K562 (cell line): ENCODE measurements around the gene KRT80. TPM values are rescaled to one million over a fixed set of nuclear protein-coding genes. Genes with fewer than 3 reads are reported as not detected.

Experiments used
- ATAC-seq: fragments of 200-7000 bp; cut with Tn5 transposase; 3 replicates; pipeline ENCODE4 v1.9.1; 2020; ENCODE audit warnings: moderate library complexity
- BruUV-seq: library from RNA; stranded (reverse); fragments of 400-500 nt; replicated peaks from 2 replicates; lab custom pipeline; 2021; lab: Mats Ljungman, UMichigan
- CTCF ChIA-PET: fragments of 300-600 bp; formaldehyde crosslinking; extraction: SDS; loops from one replicate; lab custom pipeline; 2021; ENCODE audit warnings: low intra/inter-chr PET ratio; lab: Yijun Ruan, JAX
- POLR2A ChIA-PET: fragments of 300-600, 350-650 bp; sonication (Branson Sonifier 250); formaldehyde crosslinking; extraction: SDS; loops from one replicate; lab custom pipeline; 2021; ENCODE audit warnings: antibody characterized with exemption, inconsistent platforms; lab: Yijun Ruan, JAX
- DNase-seq, 4 experiments: peaks; one replicate each; pipeline versions ENCODE4 v3.0.0 to v3.0.0-alpha.2; 2011 to 2018; ENCODE audit warnings: low spot score in 3 of 4, mixed read lengths in 3 of 4; ENCODE audit errors: extremely low read depth in 1 of 4
- FAIRE-seq: peaks from 2 replicates; lab custom pipeline; 2011; peaks lifted over from hg19 to GRCh38; lab: Jason Lieb, UNC
- H2AFZ ChIP-seq: 2 replicates; pipeline ENCODE4 v1.6.0; 2011; ENCODE audit warnings: low read depth, low read length, control low read depth, inconsistent platforms
- H3K27ac ChIP-seq: fragments of 200-600 bp; 3 replicates; pipeline ENCODE4 v1.8.0; 2011; ENCODE audit warnings: low read depth, mild to moderate bottlenecking, control low read depth, inconsistent platforms, low read length, moderate library complexity, mixed read lengths; ENCODE audit errors: extremely low read depth
- H3K27me3 ChIP-seq, 2 experiments: fragments of 300-600 bp in 1 of 2; 2 replicates in 1 of 2; 3 replicates in 1 of 2; pipeline versions ENCODE4 v1.6.0 to v1.8.0; 2011; ENCODE audit warnings: inconsistent platforms in 2 of 2, low read length in 2 of 2, mild to moderate bottlenecking in 1 of 2, mixed read lengths in 1 of 2, moderate library complexity in 1 of 2; ENCODE audit not compliant: control insufficient read depth in 2 of 2, insufficient read depth in 2 of 2
- H3K36me3 ChIP-seq: fragments of 300-600 bp; 3 replicates; pipeline ENCODE4 v1.8.0; 2011; ENCODE audit warnings: mild to moderate bottlenecking, low read length, inconsistent platforms; ENCODE audit not compliant: control insufficient read depth, insufficient read depth
- H3K4me1 ChIP-seq, 2 experiments: fragments of 200-600 bp in 1 of 2; replicated peaks in 1 of 2; 2 replicates in 1 of 2; 3 replicates in 1 of 2; pipeline versions ENCODE4 v1.5.1 to v1.8.0; 2011; ENCODE audit warnings: inconsistent platforms in 2 of 2, low read length in 2 of 2, mild to moderate bottlenecking in 1 of 2, mixed read lengths in 1 of 2, moderate library complexity in 1 of 2; ENCODE audit not compliant: control insufficient read depth in 2 of 2, insufficient read depth in 2 of 2
- H3K4me2 ChIP-seq: 2 replicates; pipeline ENCODE4 v1.6.1; 2011; ENCODE audit warnings: low read length, control low read depth, inconsistent platforms, mixed read lengths; ENCODE audit not compliant: insufficient read depth
- H3K4me3 ChIP-seq: fragments of 200-600 bp; sonication (generic), shearing (Covaris generic); 2 replicates; pipeline ENCODE4 v1.5.1; 2016; ENCODE audit warnings: control low read depth, inconsistent platforms
- H3K79me2 ChIP-seq: fragments of 200-600 bp; 3 replicates; pipeline ENCODE4 v1.8.0; 2011; ENCODE audit warnings: low read length, inconsistent platforms; ENCODE audit not compliant: control insufficient read depth, insufficient read depth
- H3K9ac ChIP-seq, 2 experiments: 2 replicates each; pipeline versions ENCODE4 v1.6.0 to v1.6.1; 2011; ENCODE audit warnings: low read depth in 2 of 2, low read length in 2 of 2, control low read depth in 1 of 2, inconsistent platforms in 1 of 2, mild to moderate bottlenecking in 1 of 2, mixed read lengths in 1 of 2; ENCODE audit not compliant: insufficient read depth in 1 of 2
- H3K9me1 ChIP-seq: one replicate; pipeline ENCODE4 v1.6.0; 2011; ENCODE audit warnings: inconsistent platforms, mild to moderate bottlenecking, low read length, moderate library complexity; ENCODE audit not compliant: control insufficient read depth, insufficient read depth
- H3K9me3 ChIP-seq: replicated peaks from 2 replicates; pipeline ENCODE4 v1.5.1; 2011; ENCODE audit warnings: low read depth, low read length, inconsistent platforms; ENCODE audit not compliant: control insufficient read depth, insufficient read depth
- H4K20me1 ChIP-seq: replicated peaks from 2 replicates; pipeline ENCODE4 v1.6.1; 2011; ENCODE audit warnings: low read length, inconsistent platforms, mixed read lengths; ENCODE audit not compliant: control insufficient read depth, insufficient read depth
- ARID4B ChIP-seq: sonication (generic); formaldehyde crosslinking; IDR thresholded peaks from 2 replicates; pipeline ENCODE4 v1.8.0; 2022; ENCODE audit warnings: mild to moderate bottlenecking, missing genetic modification reagents
- TFAP4 ChIP-seq: sonication (generic); formaldehyde crosslinking; IDR thresholded peaks from 2 replicates; pipeline ENCODE4 v1.8.0; 2022; ENCODE audit warnings: missing genetic modification reagents, mild to moderate bottlenecking, moderate library complexity, borderline replicate concordance
- TRIM24 ChIP-seq, 2 experiments: fragments of 450-650 bp; IDR thresholded peaks; 2 replicates each; pipeline ENCODE4 v1.6.1; 2016
- ZBED1 ChIP-seq: IDR thresholded peaks from 2 replicates; pipeline ENCODE4 v1.6.1; 2014
- ZBTB5 ChIP-seq: fragments of 450-650 bp; IDR thresholded peaks from 2 replicates; pipeline ENCODE4 v1.6.1; 2017; ENCODE audit warnings: antibody characterized with exemption
- WGBS: fragments of 100-300 bp; shearing (Covaris generic); methylation state at CpG from one replicate; pipeline ENCODE4 v1.1.6; 2016; ENCODE audit warnings: low coverage, mixed read lengths; ENCODE audit not compliant: insufficient coverage; ENCODE audit errors: missing lambda C conversion rate; 5-methylcytosine and 5-hydroxymethylcytosine counted together
- in situ Hi-C: fragments of 300-500 bp; cut with MboI; formaldehyde crosslinking; loops from 4 replicates; pipeline ENCODE4 v1.15.0; 2018; ENCODE audit warnings: inconsistent platforms, mixed read lengths
- intact Hi-C: fragments of 100-400 bp; cut with micrococcal nuclease; formaldehyde crosslinking; loops from 2 replicates; pipeline ENCODE4 v1.14.2; 2022
- polyA plus RNA-seq, 8 experiments: library from polyadenylated mRNA; depleted of rRNA in 4 of 8; stranded (reverse) in 5 of 8; unstranded in 3 of 8; fragments of >200 nt; fragmentation: Nextera tagmentation in 2 of 8; fragmentation: Illumina TruSeq in 1 of 8; extraction: Ambion mirVana in 2 of 8; extraction: Trizol in 1 of 8; gene quantifications; 2 replicates each; pipeline versions ENCODE4 v1.2.1 to v1.2.3, GENCODE V29; 2011 to 2014; ENCODE audit warnings: inconsistent platforms in 1 of 8, missing spikeins in 1 of 8
- total RNA-seq, 7 experiments: library from RNA; depleted of rRNA in 6 of 7; stranded (reverse); fragments of >200 nt in 6 of 7; fragmentation: Illumina TruSeq in 2 of 7; extraction: Trizol in 2 of 7; gene quantifications; 2 replicates each; pipeline versions ENCODE4 v1.2.1 to v1.2.3, GENCODE V29; 2011 to 2021; ENCODE audit warnings: low replicate concordance in 1 of 7

KRT80 gene
- total and polyA plus RNA-seq, 9 of the 15 experiments (the other 6 are each of a cell fraction or from before 2014, with no cell fraction given), result not detected

- CTCF ChIA-PET, result no interaction called here
- FAIRE-seq, result no peak
- H3K9me3 ChIP-seq, result no peaks in the 10 kb centered on the region
- in situ Hi-C loops, result no loop called here
- intact Hi-C loops, result no loop called here
- 2% methylated on average over 7 of the region's 7 CpGs for WGBS
- ATAC-seq, result no peak
- no peak overlapping the region for H2AFZ ChIP-seq
- no peaks in the 10 kb centered on the region for H3K36me3 ChIP-seq
- H3K9ac ChIP-seq, result no peak overlapping the region
- no peaks in the 10 kb centered on the region for H3K79me2 ChIP-seq
- peaks cover 12 to 45% of the 10 kb centered on the region in 2 experiments; a peak in 4 of 5 replicates for H3K27me3 ChIP-seq
- H4K20me1 ChIP-seq, result peaks cover 23% of the 10 kb centered on the region
- H3K9me1 ChIP-seq, result peaks cover 4% of the 10 kb centered on the region
- no peak overlapping the region for H3K4me3 ChIP-seq
- DNase-seq, result no peak
- TF ChIP-seq ARID4B (CRISPR knock-in tag) (no peak), TFAP4 (CRISPR knock-in tag) (no peak), ZBED1 (no peak), TRIM24 (IDR thresholded peaks at IDR 0.05) (no peak), ZBTB5 (no peak)
- H3K4me2 ChIP-seq, result no peak overlapping the region
- POLR2A ChIA-PET, result interaction anchor here (0.6 to 0.8 kb wide), 3 partner anchors 17 to 238 kb away, joined by 3 read pairs; no protein-coding TSS in a partner anchor
- no peaks in the 10 kb centered on the region for H3K4me1 ChIP-seq
- H3K27ac ChIP-seq, result no peak overlapping the region
- no TSS peak for BruUV-seq
Observed at GRCh38 chr12:52210186-52210924, 18.5 kb upstream of the KRT80 start.
